SK-N-MC (cell line): ENCODE results near the gene IL12RB2.

ENCODE experiments used
- DNase-seq: peaks from one replicate; pipeline ENCODE4 v3.0.0-alpha.2; 2011; ENCODE audit warnings: low read depth, low spot score
- H3K27ac ChIP-seq: fragments of 200-600 bp; sonication (generic); 2 replicates; pipeline ENCODE4 v1.5.1; 2016; ENCODE audit warnings: mixed run types
- H3K36me3 ChIP-seq: fragments of 200-600 bp; sonication (generic); 2 replicates; pipeline ENCODE4 v1.6.1; 2017; ENCODE audit warnings: antibody characterized with exemption, low read length, mixed read lengths; ENCODE audit not compliant: insufficient read depth
- H3K4me3 ChIP-seq: fragments of 200-600 bp; sonication (generic); 2 replicates; pipeline ENCODE4 v1.5.1; 2016
- H3K9ac ChIP-seq: fragments of 200-600 bp; sonication (generic); 2 replicates; pipeline ENCODE4 v1.8.0; 2017; ENCODE audit warnings: mixed run types, mixed read lengths; ENCODE audit not compliant: insufficient read length
- H3K9me3 ChIP-seq: fragments of 200-600 bp; sonication (generic); 2 replicates; pipeline ENCODE4 v1.6.1; 2017; ENCODE audit warnings: low read depth, mild to moderate bottlenecking, antibody characterized with exemption, low read length, moderate library complexity, mixed read lengths
- EZH2 ChIP-seq: fragments of 200-600 bp; sonication (generic); IDR thresholded peaks from one replicate; pipeline ENCODE4 v1.6.1; 2017; ENCODE audit warnings: antibody characterized with exemption
- FOXP2 ChIP-seq: optimal IDR thresholded peaks from 2 replicates; pipeline ENCODE3; 2011; ENCODE audit warnings: mild to moderate bottlenecking, moderate library complexity; ENCODE audit not compliant: insufficient read depth; ENCODE audit errors: extremely low read length, control extremely low read depth
- POLR2AphosphoS5 ChIP-seq: IDR thresholded peaks from 2 replicates; pipeline ENCODE4 v1.6.1; 2012; ENCODE audit warnings: mild to moderate bottlenecking, low read depth, low read length, borderline replicate concordance

IL12RB2 gene

DNA sequence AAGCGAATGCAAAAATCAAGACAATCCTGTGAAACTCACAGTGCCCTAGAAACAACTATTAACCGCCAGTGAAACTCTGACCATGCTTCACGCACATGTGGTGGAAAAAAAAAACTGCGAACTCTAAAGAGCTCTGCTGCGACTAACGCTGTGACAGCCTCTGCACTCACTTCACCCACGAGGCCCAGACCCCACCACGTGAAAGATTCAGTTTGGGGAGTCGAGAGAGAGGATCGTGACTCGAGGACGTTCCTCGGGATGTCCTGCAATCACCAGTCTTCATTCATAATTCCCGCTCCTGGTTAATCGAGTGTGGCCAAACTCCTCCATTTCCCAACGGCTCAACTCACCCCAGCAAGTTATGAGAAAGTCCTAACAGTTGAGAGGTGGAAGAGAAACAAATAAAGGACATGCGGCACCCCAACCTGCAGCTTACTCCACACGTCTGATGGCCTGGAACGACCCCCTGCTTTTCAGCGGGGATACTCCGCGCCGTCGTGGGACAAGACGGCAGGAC is 121.4 kb downstream of the IL12RB2 start:
- DNase-seq = no peak
- Histone ChIP-seq H3K27ac (peak overlapping the region; percentile 72; the same call in 1 of the 2 replicates), H3K9ac (peak overlapping the region; percentile 98), H3K9me3 (no peaks in the 10 kb centered on the region), H3K36me3 (peaks cover 56% of the 10 kb centered on the region), H3K4me3 (peak overlapping the region; percentile 99)
- TF ChIP-seq FOXP2 = no peak
- TF ChIP-seq EZH2 = no peak
- peak; percentile 31; the same call in 1 of the 2 replicates for TF ChIP-seq POLR2AphosphoS5

- H3K9me3 ChIP-seq = no peaks in the 10 kb centered on the region
- TF ChIP-seq FOXP2 (no peak), POLR2AphosphoS5 (peak; percentile 80; the same call in 1 of the 2 replicates), EZH2 (no peak)
- H3K36me3 ChIP-seq = peaks cover 49% of the 10 kb centered on the region
- DNase-seq = no peak
- H3K4me3 ChIP-seq = peak overlapping the region; percentile 99
- H3K9ac ChIP-seq = peak overlapping the region; percentile 98
- H3K27ac ChIP-seq = peak overlapping the region; percentile 72
These were observed 122.1 kb downstream of the IL12RB2 start for GRCh38 chr1:67429528-67430357.

DNA sequence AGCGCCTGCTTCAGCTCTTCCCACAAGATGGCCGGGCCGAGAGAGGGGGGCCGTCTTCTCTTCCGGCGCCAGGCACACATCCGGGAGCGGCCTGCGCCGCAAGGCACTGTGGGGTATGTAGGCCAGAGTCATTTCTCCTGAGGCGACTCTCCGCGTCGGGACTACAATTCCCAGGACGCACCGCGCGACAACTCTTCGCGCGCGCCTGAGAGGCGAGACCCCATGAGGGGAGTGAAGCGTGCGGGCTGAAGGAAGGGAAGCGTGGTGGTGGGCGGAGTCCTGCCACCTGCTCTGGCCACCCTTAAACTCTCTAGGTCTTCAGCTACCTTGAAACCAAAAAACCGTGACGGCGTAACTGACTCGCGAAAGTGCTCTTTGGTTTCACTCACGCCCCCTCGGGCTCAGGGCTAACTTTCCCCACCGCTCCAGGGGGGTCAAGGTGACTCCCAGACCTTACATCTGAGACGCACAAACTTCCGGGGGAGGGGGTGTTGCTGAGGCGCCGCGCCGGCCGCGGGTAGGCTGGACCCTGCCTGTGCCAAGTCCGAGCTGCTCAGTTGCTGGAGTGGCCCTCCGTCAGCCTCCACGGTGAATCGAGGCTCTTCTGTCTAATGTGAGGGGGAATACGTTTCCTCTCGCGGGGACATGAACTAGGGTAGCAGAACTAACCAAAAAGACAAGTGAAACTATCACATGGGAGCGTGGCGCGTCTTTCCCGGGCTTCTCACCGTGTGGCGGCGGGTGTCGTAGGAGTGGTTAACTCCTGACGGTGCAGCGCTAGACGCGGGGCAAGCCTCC is 122.9 kb downstream of the IL12RB2 start, which contains the start of gene SERBP1:
Gene SERBP1 (minus strand): TSS at position 45 of the 798 bp plus-strand sequence. CDS start 102 bp downstream, outside the sequence.
- TF ChIP-seq POLR2AphosphoS5 (peak; percentile 74), EZH2 (no peak)
- H3K36me3 ChIP-seq = peaks cover 41% of the 10 kb centered on the region
- no peaks in the 10 kb centered on the region for H3K9me3 ChIP-seq
- peak; percentile 88 for DNase-seq
- H3K9ac ChIP-seq = peak within 1 kb of the TSS; percentile 98
- H3K4me3 ChIP-seq = peak within 1 kb of the TSS; percentile 99
- H3K27ac ChIP-seq = peak within 1 kb of the TSS; percentile 96

DNA sequence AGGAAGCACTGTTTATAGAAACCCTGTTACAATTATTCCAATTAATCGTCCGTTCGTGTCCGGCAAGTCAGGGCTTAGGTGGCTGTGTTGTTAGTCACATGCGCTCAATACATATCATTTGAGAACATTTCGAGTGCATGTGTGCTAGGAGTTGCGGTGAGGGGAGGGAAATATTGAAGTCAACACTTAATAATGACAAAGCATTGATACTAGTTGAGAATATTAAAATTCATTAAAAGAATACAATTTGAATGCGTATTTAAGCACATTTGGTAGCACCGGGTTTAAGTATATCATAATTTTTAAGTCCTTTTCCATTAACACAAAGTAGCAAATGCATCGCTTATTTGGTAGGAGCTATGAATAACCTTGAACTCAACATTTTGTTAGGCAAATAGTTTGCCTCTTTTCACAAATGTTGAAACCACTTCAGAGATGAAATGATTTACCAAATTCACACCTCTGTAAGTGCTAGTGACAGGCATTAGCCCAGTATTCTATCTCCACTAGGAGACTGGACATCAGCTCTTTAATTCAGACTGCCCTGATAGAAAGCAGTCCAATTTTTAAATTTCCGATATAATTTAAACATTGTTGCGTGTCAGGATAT is 123.6 kb downstream of the IL12RB2 start:
- Histone ChIP-seq H3K9ac (peak overlapping the region; percentile 95), H3K36me3 (peaks cover 34% of the 10 kb centered on the region), H3K4me3 (peak overlapping the region; percentile 99), H3K27ac (peak overlapping the region; percentile 96), H3K9me3 (no peaks in the 10 kb centered on the region)
- no peak for TF ChIP-seq EZH2
- no peak for TF ChIP-seq FOXP2
- TF ChIP-seq POLR2AphosphoS5 = no peak
- no peak for DNase-seq

DNA sequence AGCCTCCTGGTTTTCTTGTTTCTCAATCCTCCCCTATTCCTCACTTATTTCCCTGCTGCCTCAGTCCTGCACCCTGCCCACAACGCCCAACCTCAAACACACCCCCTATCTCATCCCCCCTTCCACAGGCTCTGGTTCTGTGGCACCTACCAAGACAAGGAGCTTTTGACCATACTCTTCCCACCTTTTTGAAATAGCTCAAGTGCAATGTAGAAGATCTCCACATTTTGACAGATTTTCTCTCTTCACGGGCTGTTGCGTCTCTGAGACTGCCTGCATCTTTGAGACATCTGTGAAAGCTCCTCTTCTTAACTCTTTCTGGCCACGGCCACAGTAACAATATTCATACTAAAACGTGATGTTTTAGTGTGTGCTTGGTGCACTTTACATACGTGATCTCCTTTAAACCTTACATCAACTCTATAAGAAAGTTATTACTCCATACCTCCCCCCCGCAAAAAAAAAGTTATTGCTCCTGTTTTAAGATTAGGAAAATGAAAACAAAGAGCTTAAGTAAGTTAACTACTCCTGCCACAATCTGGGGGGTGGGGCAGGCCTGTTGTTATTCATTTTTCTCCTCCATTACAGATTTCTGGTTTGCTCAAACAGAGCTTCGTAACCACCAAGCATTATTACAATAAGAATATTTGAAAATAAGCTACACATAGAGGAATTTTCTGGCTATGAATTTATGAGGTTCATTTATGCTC is 124.4 kb downstream of the IL12RB2 start:
- Histone ChIP-seq H3K4me3 (peak overlapping the region; percentile 99), H3K9ac (peak overlapping the region; percentile 95), H3K27ac (peak overlapping the region; percentile 96), H3K9me3 (no peaks in the 10 kb centered on the region), H3K36me3 (peaks cover 27% of the 10 kb centered on the region)
- TF ChIP-seq FOXP2 (no peak), POLR2AphosphoS5 (no peak), EZH2 (no peak)
- DNase-seq = no peak

DNA sequence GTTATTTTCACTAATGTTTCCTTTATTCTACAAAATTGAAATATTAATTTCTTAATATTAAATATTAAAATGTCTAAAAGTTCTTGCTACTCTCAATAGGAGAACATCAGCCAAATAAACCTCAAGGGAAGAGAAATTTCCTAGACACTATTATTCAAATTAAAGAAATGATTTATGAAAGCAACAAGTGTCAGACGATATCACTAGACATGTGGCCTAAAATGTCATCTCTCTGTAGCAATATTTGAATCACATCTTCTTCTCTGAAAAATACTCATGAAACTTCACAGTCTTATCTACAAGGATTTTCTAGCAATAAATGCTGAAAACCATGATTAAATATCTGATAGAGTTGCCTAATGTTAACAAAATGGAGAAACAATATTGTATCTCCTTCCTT is 125.1 kb downstream of the IL12RB2 start:
- DNase-seq = no peak
- Histone ChIP-seq H3K9ac (peak overlapping the region; percentile 95), H3K9me3 (no peaks in the 10 kb centered on the region), H3K4me3 (no peak overlapping the region), H3K27ac (peak overlapping the region; percentile 96), H3K36me3 (peaks cover 20% of the 10 kb centered on the region)
- TF ChIP-seq EZH2 (no peak), FOXP2 (no peak), POLR2AphosphoS5 (no peak)

DNA sequence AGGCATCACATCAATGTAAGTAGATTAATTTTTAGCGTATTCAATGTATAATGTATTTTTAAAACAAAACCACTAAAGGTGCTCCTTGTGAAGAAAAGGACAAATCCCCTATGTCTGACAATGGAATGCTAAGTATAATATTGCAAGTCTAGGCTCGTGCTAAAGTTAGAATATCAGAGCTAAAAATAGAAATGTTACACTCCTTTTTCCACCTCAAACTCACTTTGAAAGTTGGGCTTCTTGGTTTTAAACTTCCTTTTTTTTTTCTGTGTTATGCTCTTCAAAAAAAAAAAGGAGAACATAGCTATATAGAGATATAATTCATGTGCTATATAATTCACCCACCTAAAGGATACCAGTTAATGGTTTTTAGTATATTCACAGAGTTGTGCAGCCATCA is 126.2 kb downstream of the IL12RB2 start:
- no peak for DNase-seq
- Histone ChIP-seq H3K9ac (no peak overlapping the region), H3K27ac (peak overlapping the region; percentile 43; the same call in 1 of the 2 replicates), H3K9me3 (no peaks in the 10 kb centered on the region), H3K36me3 (peaks cover 9% of the 10 kb centered on the region), H3K4me3 (no peak overlapping the region)
- TF ChIP-seq FOXP2 (no peak), POLR2AphosphoS5 (no peak), EZH2 (no peak)
